Activated CD8-positive, alpha-beta T cell treated with anti-CD3 and anti-CD28 coated beads for 36 hours (primary cell): ENCODE data around the gene CEP44. TPM values are rescaled to one million over a fixed set of nuclear protein-coding genes. Genes with fewer than 3 reads are reported as not detected.

Source experiments
- ATAC-seq: fragments of 200-7000 bp; cut with Tn5 transposase; one replicate; pipeline ENCODE4 v1.10.0; 2021; ENCODE audit warnings: mild to moderate bottlenecking, moderate library complexity
- CTCF ChIA-PET: fragments of 350-600 bp; sonication (Branson Sonifier 250); formaldehyde crosslinking; loops from one replicate; lab custom pipeline; 2021; ENCODE audit warnings: antibody characterized with exemption; lab: Charles Lee
- POLR2A ChIA-PET: fragments of 350-600 bp; sonication (Branson Sonifier 250); formaldehyde crosslinking; loops from one replicate; lab custom pipeline; 2021; ENCODE audit warnings: antibody characterized with exemption; lab: Charles Lee
- DNase-seq: peaks from one replicate; pipeline ENCODE4 v3.0.0-alpha.2; 2020
- H3K27ac Mint-ChIP-seq: one replicate; pipeline ENCODE4 v1.8.0; 2021; ENCODE audit warnings: mild to moderate bottlenecking, mixed read lengths
- H3K27me3 Mint-ChIP-seq: one replicate; pipeline ENCODE4 v1.8.0; 2021; ENCODE audit warnings: mixed read lengths
- H3K36me3 Mint-ChIP-seq: one replicate; pipeline ENCODE4 v1.8.0; 2021; ENCODE audit warnings: low read depth, mixed read lengths
- H3K4me1 Mint-ChIP-seq: one replicate; pipeline ENCODE4 v1.8.0; 2021; ENCODE audit warnings: low read depth, mixed read lengths
- H3K4me3 Mint-ChIP-seq: one replicate; pipeline ENCODE4 v1.8.0; 2021; ENCODE audit warnings: mild to moderate bottlenecking, moderate library complexity, mixed read lengths
- H3K9me3 Mint-ChIP-seq: one replicate; pipeline ENCODE4 v1.8.0; 2021; ENCODE audit warnings: mixed read lengths
- intact Hi-C: fragments of 100-400 bp; cut with micrococcal nuclease; formaldehyde crosslinking; loops from one replicate; pipeline ENCODE4 v1.10.0; 2022
- total RNA-seq, 2 experiments: library from RNA; stranded (reverse); gene quantifications; one replicate each; pipeline ENCODE4 v1.2.3, GENCODE V29; 2021
- TF ChIP-seq, protein P1 (sequence below): fragments of 200-600 bp; IDR thresholded peaks from one replicate; pipeline ENCODE4 v1.8.0; 2022; ENCODE audit warnings: antibody characterized with exemption, mild to moderate bottlenecking

The CEP44 gene
- total RNA-seq, 2 experiments from 2014 or later = 29.3 to 30.2 TPM

DNA sequence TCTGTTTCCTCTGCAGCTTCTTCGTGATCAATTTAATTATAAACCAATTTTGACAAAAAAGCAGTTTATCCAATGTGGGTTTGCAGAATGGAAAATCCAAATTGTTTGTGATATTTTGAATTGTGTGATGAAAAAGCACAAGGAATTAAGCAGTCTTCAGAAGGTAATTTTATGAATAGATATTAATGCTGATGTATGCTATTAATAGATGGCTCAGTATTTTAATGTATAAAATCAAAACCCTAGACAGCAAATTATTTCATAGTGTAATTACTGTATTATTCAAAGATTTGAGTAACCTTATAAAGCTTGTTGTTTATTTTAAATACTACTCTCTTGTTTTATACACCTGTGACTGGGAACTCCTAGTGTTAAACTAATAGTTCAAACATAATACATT is 20.0 kb downstream of the CEP44 start:
- intact Hi-C loops = no loop called here
- DNase-seq (no peak), ATAC-seq (no peak)
- Mint-ChIP-seq H3K9me3 (no peaks in the 10 kb centered on the region), H3K27me3 (no peaks in the 10 kb centered on the region), H3K4me3 (no peak overlapping the region), H3K4me1 (no peaks in the 10 kb centered on the region), H3K36me3 (peaks cover 26% of the 10 kb centered on the region), H3K27ac (no peak overlapping the region)
- CTCF ChIA-PET = interaction anchor here (1.1 kb wide), 1 partner anchor 15 kb away, joined by 3 read pairs; no protein-coding TSS in a partner anchor
- POLR2A ChIA-PET = interaction anchor here (1.6 kb wide), 1 partner anchor 20 kb away, joined by 5 read pairs; the partner anchor contains the start of genes CEP44 and FBXO8
- TF ChIP-seq, protein P1, sequence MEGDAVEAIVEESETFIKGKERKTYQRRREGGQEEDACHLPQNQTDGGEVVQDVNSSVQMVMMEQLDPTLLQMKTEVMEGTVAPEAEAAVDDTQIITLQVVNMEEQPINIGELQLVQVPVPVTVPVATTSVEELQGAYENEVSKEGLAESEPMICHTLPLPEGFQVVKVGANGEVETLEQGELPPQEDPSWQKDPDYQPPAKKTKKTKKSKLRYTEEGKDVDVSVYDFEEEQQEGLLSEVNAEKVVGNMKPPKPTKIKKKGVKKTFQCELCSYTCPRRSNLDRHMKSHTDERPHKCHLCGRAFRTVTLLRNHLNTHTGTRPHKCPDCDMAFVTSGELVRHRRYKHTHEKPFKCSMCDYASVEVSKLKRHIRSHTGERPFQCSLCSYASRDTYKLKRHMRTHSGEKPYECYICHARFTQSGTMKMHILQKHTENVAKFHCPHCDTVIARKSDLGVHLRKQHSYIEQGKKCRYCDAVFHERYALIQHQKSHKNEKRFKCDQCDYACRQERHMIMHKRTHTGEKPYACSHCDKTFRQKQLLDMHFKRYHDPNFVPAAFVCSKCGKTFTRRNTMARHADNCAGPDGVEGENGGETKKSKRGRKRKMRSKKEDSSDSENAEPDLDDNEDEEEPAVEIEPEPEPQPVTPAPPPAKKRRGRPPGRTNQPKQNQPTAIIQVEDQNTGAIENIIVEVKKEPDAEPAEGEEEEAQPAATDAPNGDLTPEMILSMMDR = no peak

DNA sequence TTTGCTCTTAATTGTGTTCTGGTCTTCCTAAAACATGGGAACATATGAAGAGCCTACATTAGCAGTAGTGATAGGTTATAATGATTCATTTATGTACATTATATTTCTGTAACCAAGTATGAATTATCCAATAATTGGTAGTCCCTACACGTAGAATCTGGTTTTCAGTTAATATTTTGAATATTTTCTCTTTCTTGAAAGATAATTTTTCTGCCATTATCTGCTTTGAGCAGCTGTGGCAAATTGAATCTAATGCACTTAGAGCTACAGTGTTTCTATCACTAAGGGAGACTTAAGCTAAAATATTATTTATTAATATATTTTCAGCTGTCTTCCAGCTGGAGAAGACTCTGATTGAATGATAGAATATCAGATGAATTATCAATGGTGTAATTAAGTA is 21.0 kb downstream of the CEP44 start:
- DNase-seq (no peak), ATAC-seq (no peak)
- TF ChIP-seq, protein P1 = no peak
- H3K4me1 Mint-ChIP-seq = no peaks in the 10 kb centered on the region
- H3K9me3 Mint-ChIP-seq = no peaks in the 10 kb centered on the region
- H3K27me3 Mint-ChIP-seq = no peaks in the 10 kb centered on the region
- CTCF ChIA-PET = no interaction called here
- no peak overlapping the region for H3K4me3 Mint-ChIP-seq
- peaks cover 24% of the 10 kb centered on the region for H3K36me3 Mint-ChIP-seq
- POLR2A ChIA-PET = no interaction called here
- no peak overlapping the region for H3K27ac Mint-ChIP-seq
- intact Hi-C loops = no loop called here

DNA sequence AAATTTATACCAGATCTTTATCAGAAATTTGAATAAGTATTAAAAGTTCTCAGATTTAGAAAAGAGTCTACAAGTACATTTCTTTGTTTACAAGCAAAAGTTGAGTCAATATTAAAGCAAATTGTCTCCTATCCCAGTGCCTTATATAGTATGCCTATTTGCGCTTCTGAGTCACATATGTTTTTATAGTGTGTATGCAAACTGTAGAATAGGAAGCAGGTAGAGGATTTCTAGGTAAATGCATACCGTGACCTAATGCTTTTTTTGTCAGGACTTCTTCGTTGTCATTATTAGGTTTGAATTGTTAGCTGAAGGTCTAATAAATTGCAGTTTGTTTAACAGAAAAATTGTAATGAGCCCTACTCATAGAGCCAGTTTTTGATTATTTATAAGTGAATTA is 22.2 kb downstream of the CEP44 start:
- TF ChIP-seq, protein P1 = no peak

DNA sequence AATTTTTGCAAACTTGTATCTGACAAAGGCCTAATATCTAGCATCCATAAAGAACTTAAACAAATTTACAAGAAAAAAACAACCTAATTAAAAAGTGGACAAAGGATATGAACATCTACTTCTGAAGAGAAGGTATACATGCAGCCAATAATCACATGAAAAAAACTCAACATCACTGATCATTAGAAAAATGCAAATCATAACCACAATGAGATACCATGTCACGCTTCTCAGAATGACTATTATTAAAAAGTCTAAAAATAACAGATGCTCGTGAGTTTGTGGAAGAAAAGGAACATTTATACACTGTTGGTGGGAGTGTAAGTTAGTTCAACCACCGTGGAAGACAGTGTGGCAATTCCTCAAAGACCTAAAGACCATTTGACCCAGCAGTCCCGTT is 24.0 kb downstream of the CEP44 start:
- intact Hi-C loops = no loop called here
- Mint-ChIP-seq H3K4me3 (no peak overlapping the region), H3K9me3 (no peaks in the 10 kb centered on the region), H3K36me3 (peaks cover 13% of the 10 kb centered on the region), H3K4me1 (peaks cover 2% of the 10 kb centered on the region), H3K27me3 (no peaks in the 10 kb centered on the region), H3K27ac (no peak overlapping the region)
- POLR2A ChIA-PET = no interaction called here
- CTCF ChIA-PET = no interaction called here
- ATAC-seq = no peak
- TF ChIP-seq, protein P1 = no peak
- no peak for DNase-seq

More for the DNA sequence above, 22.2 kb downstream of the CEP44 start:
- Mint-ChIP-seq H3K36me3 (peaks cover 15% of the 10 kb centered on the region), H3K9me3 (no peaks in the 10 kb centered on the region), H3K4me3 (no peak overlapping the region), H3K27ac (no peak overlapping the region), H3K27me3 (no peaks in the 10 kb centered on the region), H3K4me1 (no peaks in the 10 kb centered on the region)
- ATAC-seq (no peak), DNase-seq (no peak)
- intact Hi-C loops = no loop called here
- ChIA-PET POLR2A (no interaction called here), CTCF (no interaction called here)

DNA sequence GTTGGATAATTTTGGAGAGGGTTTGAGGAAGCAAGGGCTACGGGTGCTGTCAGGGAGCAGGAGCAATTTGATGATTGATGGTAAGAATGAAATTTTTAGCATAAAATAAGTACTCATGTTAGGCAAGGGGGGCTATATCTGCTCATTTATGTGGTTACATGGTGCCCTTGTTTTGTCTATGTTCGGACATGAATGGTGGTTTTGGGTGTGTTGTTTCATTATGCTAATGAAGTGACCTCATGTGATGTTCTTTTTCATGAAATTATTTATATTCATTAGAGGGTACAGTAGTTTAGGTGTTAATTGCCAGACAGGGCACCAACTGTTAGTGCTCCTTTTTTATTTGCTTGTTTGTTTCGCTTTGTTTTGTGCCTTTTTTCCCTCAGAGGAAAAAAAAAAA is 29.3 kb downstream of the CEP44 start:
- intact Hi-C loops = no loop called here
- Mint-ChIP-seq H3K36me3 (peaks cover 7% of the 10 kb centered on the region), H3K27me3 (no peaks in the 10 kb centered on the region), H3K27ac (no peak overlapping the region), H3K4me1 (peaks cover 4% of the 10 kb centered on the region), H3K4me3 (no peak overlapping the region), H3K9me3 (no peaks in the 10 kb centered on the region)
- TF ChIP-seq, protein P1 = no peak
- ChIA-PET CTCF (no interaction called here), POLR2A (no interaction called here)
- DNase-seq (no peak), ATAC-seq (no peak)
